Stimulated activated CD8-positive, alpha-beta memory T cell treated with anti-CD3 and anti-CD28 coated beads, Interleukin-2, amount 100 ng/mL, for 1 hour (primary cell): ENCODE results near the gene TJP3.

Experiments
- DNase-seq, 2 donors: peaks; one replicate each; pipeline ENCODE4 v3.0.0-alpha.2; 2020; ENCODE audit warnings: low read depth in 2 of 2

TJP3 gene

GRCh38 chr19:3768748-3769099 lies 60.5 kb downstream of the TJP3 start:
- no peak for DNase-seq

DNA sequence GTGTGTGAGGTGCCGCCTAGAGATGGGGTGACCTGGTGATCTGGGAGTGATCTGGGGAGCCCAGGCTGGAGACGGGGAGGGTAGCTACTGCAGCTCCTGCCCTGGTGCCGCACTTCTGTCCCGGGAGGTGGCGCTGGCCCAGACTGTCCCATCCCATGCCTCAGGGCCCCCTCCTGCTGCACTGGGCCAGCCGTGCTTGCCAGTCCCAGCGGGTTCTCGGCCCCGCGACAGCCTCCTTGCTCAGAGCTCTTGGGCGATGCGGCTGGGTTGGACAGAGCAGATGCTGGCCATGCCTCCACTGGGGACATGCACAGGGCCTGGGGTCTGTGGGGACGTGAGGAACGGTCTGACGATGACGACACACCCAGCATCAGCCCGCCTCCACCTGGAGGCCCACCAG lies 61.3 kb downstream of the TJP3 start:
- DNase-seq: no peak

- no peak for DNase-seq
Observed at GRCh38 chr19:3770136-3770999, 62.2 kb downstream of the TJP3 start.

- DNase-seq: no peak
Observed at GRCh38 chr19:3771000-3771905, 63.1 kb downstream of the TJP3 start.

GRCh38 chr19:3771906-3772455 lies 63.8 kb downstream of the TJP3 start, which contains the start of gene RAX2:
Gene RAX2, minus strand, starts transcription at chr19:3772228. Its CDS starts 486 bp downstream, at chr19:3771742.
- DNase-seq: no peak

- no peak for DNase-seq
Observed at GRCh38 chr19:3773814-3774515, 65.8 kb downstream of the TJP3 start.

- no peak for DNase-seq
Observed at GRCh38 chr19:3774621-3775373, 66.6 kb downstream of the TJP3 start.

DNA sequence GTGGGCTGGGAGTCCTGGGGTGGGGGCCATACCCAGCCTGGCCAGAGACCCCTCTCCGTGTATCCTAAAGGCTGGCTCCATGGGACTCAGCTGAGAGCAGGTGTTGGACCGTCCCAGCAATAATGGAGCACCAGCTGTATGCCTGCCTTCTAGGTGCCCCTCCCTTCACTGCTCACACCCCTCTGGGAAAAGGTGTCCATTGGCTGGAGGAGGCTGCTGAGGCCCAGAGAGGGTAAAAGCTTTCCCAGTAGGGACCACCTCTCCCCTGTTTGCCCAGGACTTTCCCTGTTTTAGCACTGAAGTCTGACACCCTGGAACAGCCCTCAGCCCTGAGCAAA lies 67.2 kb downstream of the TJP3 start:
- DNase-seq: no peak

DNA sequence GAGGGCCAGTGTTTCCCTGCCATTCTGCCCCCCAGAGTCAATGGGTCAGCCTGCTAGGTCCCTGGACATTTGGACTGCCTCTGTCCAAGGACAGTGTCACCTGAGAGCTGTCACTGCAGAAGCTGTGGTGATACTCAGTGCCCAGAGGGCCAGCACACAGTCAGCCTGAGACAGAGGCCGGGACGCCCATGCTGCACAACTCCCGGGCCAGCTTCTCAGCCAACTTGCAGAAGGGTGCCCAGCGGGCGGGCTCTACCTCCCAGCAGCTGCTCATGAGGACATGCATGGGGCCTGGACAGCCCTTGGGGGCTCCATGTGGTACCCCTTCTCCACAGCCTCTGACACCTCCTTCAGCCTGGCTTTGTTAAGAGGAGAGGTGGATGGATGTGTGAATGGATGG lies 67.6 kb downstream of the TJP3 start:
- DNase-seq: no peak

- DNase-seq: no peak
Observed at GRCh38 chr19:3776479-3777040, 68.4 kb downstream of the TJP3 start.

- DNase-seq: no peak
Observed at GRCh38 chr19:3778104-3778867, 70.1 kb downstream of the TJP3 start.

GRCh38 chr19:3778899-3779723 lies 70.9 kb downstream of the TJP3 start:
- DNase-seq: no peak

DNA sequence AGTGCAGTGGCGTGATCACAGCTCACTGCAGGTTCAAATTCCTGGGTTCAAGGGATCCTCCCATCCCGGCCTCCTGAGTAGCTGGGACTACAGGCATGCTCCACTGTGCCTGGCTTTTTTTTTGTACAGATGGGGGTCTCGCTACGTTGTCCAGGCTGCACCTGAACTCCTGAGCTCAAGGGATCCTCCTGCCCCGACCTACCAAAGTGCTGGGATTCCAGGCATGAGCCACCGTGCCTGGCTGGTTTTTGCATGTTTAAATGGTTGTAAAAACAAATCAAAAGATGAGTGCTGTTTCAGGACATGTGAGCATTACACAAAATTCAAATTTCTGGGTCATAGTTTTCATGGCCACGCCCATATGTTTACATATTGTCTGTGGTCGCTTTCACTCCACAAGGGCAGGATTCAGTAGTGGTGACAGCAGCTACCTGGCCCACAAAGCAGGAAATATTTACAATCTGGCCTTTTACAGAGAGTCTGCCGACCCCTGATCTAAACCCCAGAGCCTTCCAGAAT lies 72.7 kb downstream of the TJP3 start:
- no peak for DNase-seq

- no peak for DNase-seq
Observed at GRCh38 chr19:3781603-3782002, 73.4 kb downstream of the TJP3 start.

GRCh38 chr19:3782330-3782729 lies 74.1 kb downstream of the TJP3 start:
- DNase-seq: no peak

- no peak for DNase-seq
Observed at GRCh38 chr19:3782903-3783302, 74.7 kb downstream of the TJP3 start.

GRCh38 chr19:3783660-3784584 lies 75.7 kb downstream of the TJP3 start:
- DNase-seq: no peak
